GM12873 (cell line): ENCODE measurements around the gene OCIAD2.

Experiments used
- CTCF ChIP-seq: IDR thresholded peaks from 2 replicates; pipeline ENCODE4 v1.5.1; 2012; ENCODE audit warnings: low read depth, mild to moderate bottlenecking, moderate library complexity, low read length, control low read depth; ENCODE audit not compliant: insufficient read depth; ENCODE audit errors: missing control alignments

OCIAD2 gene

GRCh38 chr4:48862661-48863060, 43.9 kb downstream of the OCIAD2 start:
- no peak for TF ChIP-seq CTCF

GRCh38 chr4:48862038-48862437, 44.5 kb downstream of the OCIAD2 start:
- no peak for TF ChIP-seq CTCF

- TF ChIP-seq CTCF, result no peak
Observed at GRCh38 chr4:48858130-48858529, 48.4 kb downstream of the OCIAD2 start.

- no peak for TF ChIP-seq CTCF
Observed at GRCh38 chr4:48854982-48855381, 51.6 kb downstream of the OCIAD2 start.

- TF ChIP-seq CTCF, result no peak
Observed at GRCh38 chr4:48854395-48854683, 52.2 kb downstream of the OCIAD2 start.

GRCh38 chr4:48853604-48854394, 52.8 kb downstream of the OCIAD2 start:
- no peak for TF ChIP-seq CTCF

- TF ChIP-seq CTCF, result no peak
Observed at GRCh38 chr4:48851651-48852050, 54.9 kb downstream of the OCIAD2 start.

GRCh38 chr4:48844843-48845242, 61.7 kb downstream of the OCIAD2 start:
- TF ChIP-seq CTCF, result no peak
